Thymus (tissue), 11 donors: ENCODE data around the gene HDHD5. TPM values are rescaled to one million over a fixed set of nuclear protein-coding genes. Genes with fewer than 3 reads are reported as not detected.
"Not testable (repeated sequence)": the region's sequence is repeated elsewhere in the genome, so short reads cannot be mapped to it uniquely, and the experiment has no call there.

ENCODE experiments used
- DNase-seq, 9 donors: peaks; one replicate each; pipeline ENCODE4 v3.0.0-alpha.2; 2013; ENCODE audit warnings: low spot score in 9 of 9, low read depth in 6 of 9, missing footprints in 1 of 9
- H3K27ac ChIP-seq, 2 donors: one replicate each; pipeline ENCODE4 v1.5.1; 2013; ENCODE audit warnings: control low read depth in 1 of 2, low read depth in 1 of 2, low read length in 1 of 2, mild to moderate bottlenecking in 1 of 2, moderate library complexity in 1 of 2
- H3K27me3 ChIP-seq, 2 donors: one replicate each; pipeline ENCODE4 v1.5.1; 2013; ENCODE audit warnings: low read length in 1 of 2; ENCODE audit not compliant: control insufficient read depth in 2 of 2, insufficient read depth in 1 of 2
- H3K36me3 ChIP-seq, 2 donors: one replicate each; pipeline ENCODE4 v1.5.1; 2013; ENCODE audit warnings: low read length in 1 of 2, mild to moderate bottlenecking in 1 of 2, moderate library complexity in 1 of 2; ENCODE audit not compliant: control insufficient read depth in 2 of 2, insufficient read depth in 2 of 2
- H3K4me1 ChIP-seq, 2 donors: one replicate each; pipeline ENCODE4 v1.5.1; 2013; ENCODE audit warnings: low read length in 2 of 2; ENCODE audit not compliant: control insufficient read depth in 2 of 2, insufficient read depth in 2 of 2
- H3K4me3 ChIP-seq, 2 donors: one replicate each; pipeline ENCODE4 v1.5.1; 2013; ENCODE audit warnings: low read length in 2 of 2, control low read depth in 1 of 2, mild to moderate bottlenecking in 1 of 2
- H3K9me3 ChIP-seq, 2 donors: one replicate each; pipeline ENCODE4 v1.5.1; 2013; ENCODE audit warnings: low read length in 1 of 2, mild to moderate bottlenecking in 1 of 2; ENCODE audit not compliant: control insufficient read depth in 2 of 2, insufficient read depth in 1 of 2
- WGBS: extraction: QIAGEN DNeasy Blood & Tissue Kit; methylation state at CpG from one replicate; pipeline ENCODE4 v1.1.7; 2013; 5-methylcytosine and 5-hydroxymethylcytosine counted together
- polyA plus RNA-seq: library from polyadenylated mRNA; stranded (reverse); fragments of 200-250 nt; gene quantifications from one replicate; pipeline ENCODE4 v1.2.3, GENCODE V29; 2013
- total RNA-seq: library from RNA; stranded (reverse); fragments of 120-200 nt; gene quantifications from one replicate; pipeline ENCODE4 v1.2.4, GENCODE V29; 2013
- donor health status: healthy.

HDHD5 gene
- total and polyA plus RNA-seq, 2 donors, result 30.7 to 31.3 TPM

DNA sequence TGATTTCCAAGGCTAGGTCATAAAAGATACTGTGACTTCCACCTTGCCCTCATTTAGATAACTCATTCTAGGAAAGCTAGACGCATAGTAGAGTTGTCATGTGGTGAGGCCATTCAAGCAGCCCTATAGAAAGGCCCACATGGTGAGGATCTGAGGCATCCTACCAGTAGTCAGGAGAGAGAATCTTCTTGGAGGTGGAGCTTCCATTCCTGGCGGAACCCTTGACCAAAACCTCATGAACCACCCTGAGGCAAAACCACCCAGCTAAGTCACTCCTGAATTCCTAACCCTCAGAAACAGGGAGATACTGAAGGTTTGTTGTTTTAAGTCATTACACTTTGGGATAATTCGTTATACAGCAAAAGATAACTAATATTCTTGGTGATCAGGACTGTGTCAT is 2.9 kb upstream of the HDHD5 start:
- H3K9me3 ChIP-seq, result no peaks in the 10 kb centered on the region
- no peaks in the 10 kb centered on the region for H3K36me3 ChIP-seq
- no peak for DNase-seq
- 94% methylated on average over 3 of the region's 3 CpGs for WGBS
- H3K4me3 ChIP-seq, result no peak overlapping the region
- peaks cover 6 to 13% of the 10 kb centered on the region in 2 donors for H3K4me1 ChIP-seq
- no peaks in the 10 kb centered on the region for H3K27me3 ChIP-seq
- H3K27ac ChIP-seq, result no peak overlapping the region

DNA sequence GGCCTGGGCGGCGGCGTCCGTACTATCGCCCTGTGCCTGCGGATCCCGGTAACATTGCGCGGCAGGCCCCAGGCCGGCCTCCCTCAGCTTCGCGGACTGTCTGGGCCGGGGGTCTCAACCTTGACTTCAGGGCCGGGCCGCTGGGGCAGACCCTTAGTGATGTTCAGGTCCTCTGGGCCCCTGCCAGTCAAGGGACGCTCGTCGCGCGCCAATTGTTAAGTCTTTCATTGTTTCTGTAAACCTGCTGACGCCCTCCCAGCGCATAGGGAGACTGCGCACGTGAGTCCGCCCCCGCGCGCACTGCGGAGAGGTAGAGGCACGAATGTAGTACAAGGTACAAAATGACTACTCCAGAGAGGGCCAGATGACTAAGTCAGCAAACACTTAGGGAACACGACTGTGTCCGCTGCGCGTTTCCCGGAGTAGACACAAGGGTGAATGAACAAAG is 451 bp upstream of the HDHD5 start:
- Histone ChIP-seq H3K4me3 (peak overlapping the region; percentile 73 to 75), H3K27ac (peak overlapping the region in 1 of 2 donors; percentile 43), H3K36me3 (no peaks in the 10 kb centered on the region), H3K27me3 (no peaks in the 10 kb centered on the region), H3K4me1 (peaks cover 6 to 13% of the 10 kb centered on the region in 2 donors), H3K9me3 (no peaks in the 10 kb centered on the region)
- peak; percentile 32 to 77 (median 45) for DNase-seq
- 28% methylated on average over 35 of the region's 35 CpGs for WGBS

- no peaks in the 10 kb centered on the region for H3K9me3 ChIP-seq
- H3K36me3 ChIP-seq, result no peaks in the 10 kb centered on the region
- DNase-seq, result peak in 1 of 9 donors; percentile 14
- 73% methylated on average over 17 of the region's 17 CpGs for WGBS
- peaks cover 6 to 13% of the 10 kb centered on the region in 2 donors for H3K4me1 ChIP-seq
- peak overlapping the region; percentile 64 to 75 for H3K4me3 ChIP-seq
- no peak overlapping the region for H3K27ac ChIP-seq
- H3K27me3 ChIP-seq, result no peaks in the 10 kb centered on the region
Observed at GRCh38 chr22:17158176-17158567, 905 bp downstream of the HDHD5 start.

GRCh38 chr22:17157714-17158113 is 1.4 kb downstream of the HDHD5 start:
- no peaks in the 10 kb centered on the region for H3K36me3 ChIP-seq
- no peak overlapping the region for H3K27ac ChIP-seq
- 96% methylated on average over 3 of the region's 3 CpGs for WGBS
- H3K9me3 ChIP-seq, result no peaks in the 10 kb centered on the region
- no peak overlapping the region for H3K4me3 ChIP-seq
- H3K27me3 ChIP-seq, result no peaks in the 10 kb centered on the region
- DNase-seq, result no peak
- peaks cover 6 to 13% of the 10 kb centered on the region in 2 donors for H3K4me1 ChIP-seq

DNA sequence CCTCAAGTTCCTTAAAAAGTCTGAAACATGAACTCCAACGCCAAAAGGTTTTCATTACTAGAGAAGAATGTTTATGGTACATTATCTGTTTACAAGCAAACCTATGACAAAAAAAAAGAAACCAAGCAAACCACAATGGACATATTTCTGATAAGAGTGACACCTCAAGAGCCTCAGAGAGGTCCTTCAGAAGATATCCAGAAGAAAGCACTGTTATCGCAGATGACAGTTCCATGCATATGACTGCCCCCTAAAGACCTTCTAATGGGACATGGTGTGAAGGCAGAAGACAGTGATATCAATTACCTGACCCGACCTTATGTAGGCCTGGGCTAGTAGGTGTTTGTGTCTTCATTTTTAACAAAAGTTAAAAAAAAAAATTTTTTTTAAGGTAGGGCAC is 3.1 kb downstream of the HDHD5 start:
- Histone ChIP-seq H3K4me1 (peaks cover 6 to 13% of the 10 kb centered on the region in 2 donors), H3K36me3 (peaks cover 0 to 3% of the 10 kb centered on the region in 2 donors), H3K27ac (no peak overlapping the region), H3K4me3 (no peak overlapping the region), H3K9me3 (no peaks in the 10 kb centered on the region), H3K27me3 (no peaks in the 10 kb centered on the region)
- 92% methylated on average over 3 of the region's 3 CpGs for WGBS
- DNase-seq, result no peak

GRCh38 chr22:17152971-17153370 is 6.1 kb downstream of the HDHD5 start:
- H3K27ac ChIP-seq, result no peak overlapping the region

GRCh38 chr22:17152340-17152739 is 6.7 kb downstream of the HDHD5 start:
- Histone ChIP-seq H3K9me3 (no peaks in the 10 kb centered on the region), H3K27ac (no peak overlapping the region), H3K4me1 (no peaks in the 10 kb centered on the region), H3K36me3 (peaks cover 0 to 10% of the 10 kb centered on the region in 2 donors), H3K27me3 (no peaks in the 10 kb centered on the region), H3K4me3 (no peak overlapping the region)
- WGBS, result over 99% methylated on average over 6 of the region's 6 CpGs
- DNase-seq, result no peak

More at GRCh38 chr22:17152971-17153370, 6.1 kb downstream of the HDHD5 start:
- Histone ChIP-seq H3K9me3 (no peaks in the 10 kb centered on the region), H3K4me1 (peaks cover 0 to 6% of the 10 kb centered on the region in 2 donors), H3K27me3 (no peaks in the 10 kb centered on the region), H3K4me3 (no peak overlapping the region), H3K36me3 (peaks cover 0 to 4% of the 10 kb centered on the region in 2 donors)
- no peak for DNase-seq
- 96% methylated on average over 3 of the region's 3 CpGs for WGBS

DNA sequence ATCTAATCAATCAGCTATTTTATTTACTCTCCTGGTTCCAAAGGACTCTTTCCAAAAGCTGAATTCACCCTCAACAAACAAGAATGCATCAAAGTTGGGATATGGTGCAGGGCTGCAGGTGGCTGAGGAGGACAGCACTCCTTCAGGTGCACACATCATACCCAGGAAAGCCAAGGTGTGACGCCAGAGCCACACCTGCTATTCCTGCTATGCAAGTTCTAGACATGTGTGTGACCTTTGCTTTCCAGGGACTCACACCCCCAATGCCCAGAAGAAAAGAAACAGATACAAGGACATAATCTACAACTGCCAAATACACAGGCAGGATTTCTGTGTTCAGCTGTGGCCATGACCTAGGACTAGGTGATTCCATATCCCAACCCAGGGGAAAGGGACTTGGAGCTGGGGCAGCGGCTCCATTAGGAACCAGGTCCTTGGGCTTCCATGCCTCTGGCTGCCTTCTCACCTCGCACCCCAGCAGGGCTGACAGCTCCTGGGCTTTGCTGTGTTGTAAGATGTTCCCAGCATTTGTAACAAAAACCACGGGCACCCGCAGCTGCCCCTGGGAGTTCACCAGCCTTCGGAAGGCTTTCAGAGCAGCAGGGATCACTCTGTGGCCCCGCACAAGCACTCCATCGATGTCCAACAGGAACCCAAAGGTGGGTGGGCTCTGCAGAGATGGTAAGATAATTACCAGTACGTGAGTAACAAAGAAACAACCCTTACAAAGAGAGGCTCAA is 9.8 kb downstream of the HDHD5 start:
- no peaks in the 10 kb centered on the region for H3K4me1 ChIP-seq
- no peak for DNase-seq
- no peaks in the 10 kb centered on the region for H3K27me3 ChIP-seq
- 97% methylated on average over 9 of the region's 9 CpGs for WGBS
- H3K36me3 ChIP-seq, result peaks cover 0 to 15% of the 10 kb centered on the region in 2 donors
- no peak overlapping the region for H3K27ac ChIP-seq
- H3K4me3 ChIP-seq, result no peak overlapping the region
- no peaks in the 10 kb centered on the region for H3K9me3 ChIP-seq

GRCh38 chr22:17147458-17147857 is 11.6 kb downstream of the HDHD5 start:
- H3K4me1 ChIP-seq, H3K27ac ChIP-seq, DNase-seq, H3K27me3 ChIP-seq, H3K9me3 ChIP-seq, H3K4me3 ChIP-seq: not testable (repeated sequence)
- H3K36me3 ChIP-seq, result peaks cover 0 to 23% of the 10 kb centered on the region in 2 donors
- 98% methylated on average over 30 of the region's 30 CpGs for WGBS
